ENCODE data around the gene FXN.

Gene FXN

DNA sequence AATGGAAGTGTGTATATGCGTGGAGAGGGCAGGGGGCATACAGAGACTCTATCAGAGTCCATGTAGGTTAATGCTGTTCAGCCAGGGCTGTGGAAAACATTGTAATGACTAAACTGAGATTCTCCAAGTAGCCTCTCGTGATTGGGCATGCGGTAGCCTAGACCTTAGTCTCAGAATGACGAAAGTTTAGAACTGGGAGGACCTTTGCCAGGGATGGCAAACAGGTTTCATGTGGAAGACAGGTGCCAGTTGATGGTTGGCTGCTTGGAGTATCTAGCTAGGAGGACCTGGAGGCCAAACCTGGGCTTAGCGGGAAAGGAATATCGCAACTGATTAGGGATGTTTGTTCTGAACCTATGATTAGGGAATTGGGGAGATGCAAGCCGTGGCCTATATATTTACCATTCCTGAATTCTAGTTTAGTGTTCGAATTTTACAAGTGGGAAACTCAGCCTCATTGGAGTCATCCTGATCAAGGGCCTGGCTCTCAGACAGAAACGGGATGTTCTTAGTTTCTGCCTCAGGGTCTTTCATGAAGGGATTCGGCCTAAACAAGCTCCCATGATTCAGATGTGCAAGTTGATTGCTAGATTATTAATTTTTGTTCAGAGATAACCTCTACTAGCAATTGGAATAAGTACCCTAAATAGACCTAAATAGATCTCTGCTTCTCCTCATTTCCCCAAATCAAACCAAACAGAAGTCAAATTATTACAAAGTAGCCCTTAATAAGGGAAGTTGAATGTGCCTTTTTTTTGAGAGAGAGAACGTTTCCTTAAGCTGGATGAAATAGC, 111.7 kb downstream of the FXN start:
- Histone ChIP-seq H3K27ac (ENCODE audit: low read length) (no peak overlapping the region), H3K79me2 (ENCODE audit: insufficient read depth, low read length) (no peaks in the 10 kb centered on the region), H3K36me3 (ENCODE audit: insufficient read depth, low read length) (no peaks in the 10 kb centered on the region), H3K9ac (ENCODE audit: low read depth, low read length) (no peak overlapping the region), H3K9me3 (ENCODE audit: insufficient read depth, low read length, severe bottlenecking) (no peaks in the 10 kb centered on the region), H3K4me1 (ENCODE audit: insufficient read depth, low read length) (no peaks in the 10 kb centered on the region), H3K27me3 (ENCODE audit: insufficient read depth, low read length, poor library complexity) (no peaks in the 10 kb centered on the region), H2AFZ (ENCODE audit: low read depth, low read length) (no peak overlapping the region), H4K20me1 (ENCODE audit: insufficient read depth, low read length) (no peaks in the 10 kb centered on the region), H3K4me2 (ENCODE audit: insufficient read depth, low read length) (no peak overlapping the region), H3K4me3 (ENCODE audit: low read depth in 1 of 2, low read length in 2 of 2) (no peak overlapping the region)
- DNase-seq (no peak), ATAC-seq (ENCODE audit: insufficient read depth, low read depth) (no peak)
- TF ChIP-seq CTCF (IDR thresholded peaks at IDR 0.05; ENCODE audit: borderline replicate concordance, extremely low read depth, low read length, poor library complexity, severe bottlenecking) (no peak), EZH2 (IDR thresholded peaks at IDR 0.05; ENCODE audit: borderline replicate concordance, low read depth, low read length, severe bottlenecking) (no peak)

- Histone ChIP-seq H3K4me2 (ENCODE audit: insufficient read depth, low read length) (no peak overlapping the region), H3K27ac (ENCODE audit: low read length) (no peak overlapping the region), H3K79me2 (ENCODE audit: insufficient read depth, low read length) (no peaks in the 10 kb centered on the region), H3K27me3 (ENCODE audit: insufficient read depth, low read length, poor library complexity) (no peaks in the 10 kb centered on the region), H3K9me3 (ENCODE audit: insufficient read depth, low read length, severe bottlenecking) (no peaks in the 10 kb centered on the region), H4K20me1 (ENCODE audit: insufficient read depth, low read length) (no peaks in the 10 kb centered on the region), H3K9ac (ENCODE audit: low read depth, low read length) (no peak overlapping the region), H2AFZ (ENCODE audit: low read depth, low read length) (no peak overlapping the region), H3K4me1 (ENCODE audit: insufficient read depth, low read length) (no peaks in the 10 kb centered on the region), H3K36me3 (ENCODE audit: insufficient read depth, low read length) (no peaks in the 10 kb centered on the region), H3K4me3 (ENCODE audit: low read depth in 1 of 2, low read length in 2 of 2) (no peak overlapping the region)
- no peak for TF ChIP-seq CTCF (IDR thresholded peaks at IDR 0.05; ENCODE audit: borderline replicate concordance, extremely low read depth, low read length, poor library complexity, severe bottlenecking)
- no peak for TF ChIP-seq EZH2 (IDR thresholded peaks at IDR 0.05; ENCODE audit: borderline replicate concordance, low read depth, low read length, severe bottlenecking)
- no peak for DNase-seq
- no peak for ATAC-seq (ENCODE audit: insufficient read depth, low read depth)
Observed at GRCh38 chr9:69149321-69149807, 113.8 kb downstream of the FXN start.

All from DND-41 (cell line).